ENCODE measurements around the gene CHST14.

DNA sequence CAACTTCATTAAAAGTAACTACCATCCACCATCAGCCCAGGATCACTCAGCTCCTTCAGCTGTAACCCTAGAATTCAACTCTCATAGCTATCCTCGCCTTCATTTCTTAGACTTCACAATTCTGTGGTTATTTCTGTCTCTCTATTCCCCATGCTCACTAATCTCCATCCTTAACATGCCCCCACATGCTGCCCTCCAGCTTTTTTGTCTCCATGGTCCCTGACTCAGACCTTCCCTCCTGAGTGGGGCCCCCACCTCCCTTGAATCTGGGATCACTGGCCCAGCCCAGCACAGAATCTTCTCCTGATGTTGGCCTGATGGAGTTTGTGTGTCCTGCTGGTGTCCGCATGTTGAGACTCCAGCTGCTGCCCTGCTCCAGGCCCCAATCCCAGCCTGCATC, 41.7 kb downstream of the CHST14 start:
- TF ChIP-seq, protein P1, sequence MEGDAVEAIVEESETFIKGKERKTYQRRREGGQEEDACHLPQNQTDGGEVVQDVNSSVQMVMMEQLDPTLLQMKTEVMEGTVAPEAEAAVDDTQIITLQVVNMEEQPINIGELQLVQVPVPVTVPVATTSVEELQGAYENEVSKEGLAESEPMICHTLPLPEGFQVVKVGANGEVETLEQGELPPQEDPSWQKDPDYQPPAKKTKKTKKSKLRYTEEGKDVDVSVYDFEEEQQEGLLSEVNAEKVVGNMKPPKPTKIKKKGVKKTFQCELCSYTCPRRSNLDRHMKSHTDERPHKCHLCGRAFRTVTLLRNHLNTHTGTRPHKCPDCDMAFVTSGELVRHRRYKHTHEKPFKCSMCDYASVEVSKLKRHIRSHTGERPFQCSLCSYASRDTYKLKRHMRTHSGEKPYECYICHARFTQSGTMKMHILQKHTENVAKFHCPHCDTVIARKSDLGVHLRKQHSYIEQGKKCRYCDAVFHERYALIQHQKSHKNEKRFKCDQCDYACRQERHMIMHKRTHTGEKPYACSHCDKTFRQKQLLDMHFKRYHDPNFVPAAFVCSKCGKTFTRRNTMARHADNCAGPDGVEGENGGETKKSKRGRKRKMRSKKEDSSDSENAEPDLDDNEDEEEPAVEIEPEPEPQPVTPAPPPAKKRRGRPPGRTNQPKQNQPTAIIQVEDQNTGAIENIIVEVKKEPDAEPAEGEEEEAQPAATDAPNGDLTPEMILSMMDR (IDR thresholded peaks at IDR 0.05), result no peak
- no peak for TF ChIP-seq TP53 (CRISPR knock-in tag; IDR thresholded peaks at IDR 0.05)
- no peak for TF ChIP-seq RAD21 (conservative IDR thresholded peaks at IDR 0.05 in 1 of 2, IDR thresholded peaks at IDR 0.05 in 1 of 2)
- no peak for TF ChIP-seq RCOR1 (IDR thresholded peaks at IDR 0.05; ENCODE audit: low read depth, low read length)
- no peak for TF ChIP-seq HOXA7 (CRISPR knock-in tag; IDR thresholded peaks at IDR 0.05)
- TF ChIP-seq EP300 (IDR thresholded peaks at IDR 0.05), result no peak
- no peak for TF ChIP-seq FOSL2 (IDR thresholded peaks at IDR 0.05)
- no peak for TF ChIP-seq FOSL2 (CRISPR knock-in tag; IDR thresholded peaks at IDR 0.05)
- no peak for TF ChIP-seq POLR2A (IDR thresholded peaks at IDR 0.05; ENCODE audit: low read length)
- no peak for TF ChIP-seq HDAC2 (IDR thresholded peaks at IDR 0.05)
- TF ChIP-seq RFX5 (IDR thresholded peaks at IDR 0.05), result no peak
- no peak for TF ChIP-seq MAZ (IDR thresholded peaks at IDR 0.05; ENCODE audit: borderline replicate concordance, low read depth, low read length)
- TF ChIP-seq POLR2AphosphoS2 (conservative IDR thresholded peaks at IDR 0.05; ENCODE audit: low read length), result no peak
